ENCODE data around the gene TFCP2.

- no peak for TF ChIP-seq CTCF (conservative IDR thresholded peaks at IDR 0.05)
- no peak for TF ChIP-seq EZH2 (IDR thresholded peaks at IDR 0.05; ENCODE audit: low read depth)
Measured at GRCh38 chr12:51150777-51151176, 22.2 kb downstream of the TFCP2 start.
